Subcutaneous adipose tissue (tissue), 4 donors: Measurements from ENCODE around the gene ECE1. TPM values are rescaled to one million over a fixed set of nuclear protein-coding genes. Genes with fewer than 3 reads are reported as not detected.

Source experiments
- total RNA-seq, 4 donors: library from RNA; depleted of rRNA; stranded (reverse); fragments of >200 nt; gene quantifications; one replicate each; pipeline ENCODE4 v1.1.0, GENCODE V29; 2016
- TF ChIP-seq, protein P1 (sequence below): fragments of 450-650 bp; IDR thresholded peaks from one replicate; pipeline ENCODE4 v1.5.1; 2016; ENCODE audit warnings: low read depth, mild to moderate bottlenecking, control low read depth, antibody characterized with exemption, moderate library complexity

Gene ECE1
- total RNA-seq, 4 donors from 2014 or later, result 75.7 to 188 (median 96.7) TPM

DNA sequence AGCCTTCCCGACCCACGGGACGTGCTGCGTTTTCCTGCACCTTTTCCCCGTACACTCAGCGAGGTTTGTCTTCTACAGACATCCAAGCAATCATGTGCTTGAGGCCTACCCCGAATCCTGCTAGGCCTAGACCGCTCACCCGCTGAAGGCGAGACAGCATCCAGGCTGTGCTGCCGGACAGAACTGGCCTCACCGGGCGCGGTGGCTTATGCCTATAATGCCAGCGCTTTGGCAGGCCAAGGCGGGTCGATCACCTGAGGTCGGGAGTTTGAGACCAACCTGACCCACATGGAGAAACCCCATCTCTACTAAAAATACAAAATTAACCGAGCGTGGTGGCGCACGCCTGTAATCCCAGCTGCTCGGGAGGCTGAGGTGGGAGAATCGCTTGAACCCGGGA is 54.1 kb downstream of the ECE1 start:
- TF ChIP-seq, protein P1, sequence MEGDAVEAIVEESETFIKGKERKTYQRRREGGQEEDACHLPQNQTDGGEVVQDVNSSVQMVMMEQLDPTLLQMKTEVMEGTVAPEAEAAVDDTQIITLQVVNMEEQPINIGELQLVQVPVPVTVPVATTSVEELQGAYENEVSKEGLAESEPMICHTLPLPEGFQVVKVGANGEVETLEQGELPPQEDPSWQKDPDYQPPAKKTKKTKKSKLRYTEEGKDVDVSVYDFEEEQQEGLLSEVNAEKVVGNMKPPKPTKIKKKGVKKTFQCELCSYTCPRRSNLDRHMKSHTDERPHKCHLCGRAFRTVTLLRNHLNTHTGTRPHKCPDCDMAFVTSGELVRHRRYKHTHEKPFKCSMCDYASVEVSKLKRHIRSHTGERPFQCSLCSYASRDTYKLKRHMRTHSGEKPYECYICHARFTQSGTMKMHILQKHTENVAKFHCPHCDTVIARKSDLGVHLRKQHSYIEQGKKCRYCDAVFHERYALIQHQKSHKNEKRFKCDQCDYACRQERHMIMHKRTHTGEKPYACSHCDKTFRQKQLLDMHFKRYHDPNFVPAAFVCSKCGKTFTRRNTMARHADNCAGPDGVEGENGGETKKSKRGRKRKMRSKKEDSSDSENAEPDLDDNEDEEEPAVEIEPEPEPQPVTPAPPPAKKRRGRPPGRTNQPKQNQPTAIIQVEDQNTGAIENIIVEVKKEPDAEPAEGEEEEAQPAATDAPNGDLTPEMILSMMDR, result no peak

GRCh38 chr1:21234779-21235178 is 55.5 kb downstream of the ECE1 start:
- TF ChIP-seq, protein P1, result no peak

- TF ChIP-seq, protein P1, result no peak
Measured at GRCh38 chr1:21233490-21233889, 56.8 kb downstream of the ECE1 start.

GRCh38 chr1:21232044-21232443 is 58.2 kb downstream of the ECE1 start:
- TF ChIP-seq, protein P1, result no peak

GRCh38 chr1:21229246-21230000 is 60.8 kb downstream of the ECE1 start:
- TF ChIP-seq, protein P1, result no peak

GRCh38 chr1:21225065-21225464 is 65.2 kb downstream of the ECE1 start:
- TF ChIP-seq, protein P1, result no peak

- TF ChIP-seq, protein P1, result no peak
Measured at GRCh38 chr1:21220815-21221214, 69.4 kb downstream of the ECE1 start.
